ENCODE results near the gene EFNA1. TPM values are rescaled to one million over a fixed set of nuclear protein-coding genes. Genes with fewer than 3 reads are reported as not detected.
"Not testable (repeated sequence)": the region's sequence is repeated elsewhere in the genome, so short reads cannot be mapped to it uniquely, and the experiment has no call there.

EFNA1 gene
- total RNA-seq, 1 experiment from 2014 or later, result 1.0 TPM

DNA sequence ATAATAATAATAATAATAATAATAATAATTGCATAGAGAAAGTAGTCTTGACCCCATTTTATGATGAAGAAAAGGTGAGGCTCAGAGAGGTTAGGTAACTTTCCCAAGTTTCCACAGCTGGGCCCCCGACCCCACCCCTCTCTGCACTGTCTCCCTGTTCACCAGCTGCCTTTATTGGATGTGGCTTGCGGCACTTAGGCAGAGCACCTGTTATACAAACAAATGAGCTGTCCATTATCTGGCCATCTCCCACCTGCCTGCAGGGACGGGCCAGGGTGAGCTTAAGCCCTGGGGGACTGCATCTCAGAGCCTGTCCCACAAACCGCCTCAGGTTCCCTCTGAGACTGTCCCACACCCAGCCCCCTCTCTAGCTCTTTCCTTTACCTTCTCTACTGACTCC is 10.1 kb upstream of the EFNA1 start:
- TF ChIP-seq, protein P1, sequence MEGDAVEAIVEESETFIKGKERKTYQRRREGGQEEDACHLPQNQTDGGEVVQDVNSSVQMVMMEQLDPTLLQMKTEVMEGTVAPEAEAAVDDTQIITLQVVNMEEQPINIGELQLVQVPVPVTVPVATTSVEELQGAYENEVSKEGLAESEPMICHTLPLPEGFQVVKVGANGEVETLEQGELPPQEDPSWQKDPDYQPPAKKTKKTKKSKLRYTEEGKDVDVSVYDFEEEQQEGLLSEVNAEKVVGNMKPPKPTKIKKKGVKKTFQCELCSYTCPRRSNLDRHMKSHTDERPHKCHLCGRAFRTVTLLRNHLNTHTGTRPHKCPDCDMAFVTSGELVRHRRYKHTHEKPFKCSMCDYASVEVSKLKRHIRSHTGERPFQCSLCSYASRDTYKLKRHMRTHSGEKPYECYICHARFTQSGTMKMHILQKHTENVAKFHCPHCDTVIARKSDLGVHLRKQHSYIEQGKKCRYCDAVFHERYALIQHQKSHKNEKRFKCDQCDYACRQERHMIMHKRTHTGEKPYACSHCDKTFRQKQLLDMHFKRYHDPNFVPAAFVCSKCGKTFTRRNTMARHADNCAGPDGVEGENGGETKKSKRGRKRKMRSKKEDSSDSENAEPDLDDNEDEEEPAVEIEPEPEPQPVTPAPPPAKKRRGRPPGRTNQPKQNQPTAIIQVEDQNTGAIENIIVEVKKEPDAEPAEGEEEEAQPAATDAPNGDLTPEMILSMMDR (conservative IDR thresholded peaks at IDR 0.05; ENCODE audit: low read depth, low read length), result no peak
- TF ChIP-seq EZH2 (IDR thresholded peaks at IDR 0.05; ENCODE audit: borderline replicate concordance, low read depth, low read length, poor library complexity, severe bottlenecking), result no peak
- ChIA-PET POLR2A (ENCODE audit: low non-redundant PET) (interaction anchor here (0.7 kb wide), 1 partner anchor 26 kb away, joined by 6 read pairs; no protein-coding TSS in a partner anchor), CTCF (interaction anchor here (0.7 kb wide), 1 partner anchor 39 kb away, joined by 6 read pairs; the partner anchor contains the start of gene EFNA3)
- Histone ChIP-seq H3K27ac (ENCODE audit: low read depth, low read length, poor library complexity, severe bottlenecking) (no peak overlapping the region), H3K27me3 (replicated peaks; ENCODE audit: insufficient read depth, low read depth, low read length, poor library complexity) (no peaks in the 10 kb centered on the region), H3K4me3 (ENCODE audit: low read depth, low read length, poor library complexity, severe bottlenecking) (no peak overlapping the region), H3K36me3 (ENCODE audit: insufficient read depth, low read length, poor library complexity, severe bottlenecking) (no peaks in the 10 kb centered on the region), H3K4me1 (ENCODE audit: insufficient read depth, low read length, poor library complexity, severe bottlenecking) (no peaks in the 10 kb centered on the region), H3K9me3 (ENCODE audit: low read depth, low read length, poor library complexity, severe bottlenecking) (no peaks in the 10 kb centered on the region)
- DNase-seq (ENCODE audit: low spot score), result no peak
- intact Hi-C loops (cut with micrococcal nuclease; ENCODE audit: unreplicated experiment), result no loop called here
- BruUV-seq (replicated peaks), result no TSS peak

GRCh38 chr1:155118090-155118489 is 9.6 kb upstream of the EFNA1 start:
- intact Hi-C loops (cut with micrococcal nuclease; ENCODE audit: unreplicated experiment); DNase-seq (ENCODE audit: low spot score); BruUV-seq (replicated peaks); H3K27me3 ChIP-seq (replicated peaks; ENCODE audit: insufficient read depth, low read depth, low read length, poor library complexity); H3K36me3 ChIP-seq (ENCODE audit: insufficient read depth, low read length, poor library complexity, severe bottlenecking); H3K9me3 ChIP-seq (ENCODE audit: low read depth, low read length, poor library complexity, severe bottlenecking); CTCF ChIA-PET; POLR2A ChIA-PET (ENCODE audit: low non-redundant PET); H3K4me1 ChIP-seq (ENCODE audit: insufficient read depth, low read length, poor library complexity, severe bottlenecking); H3K4me3 ChIP-seq (ENCODE audit: low read depth, low read length, poor library complexity, severe bottlenecking); H3K27ac ChIP-seq (ENCODE audit: low read depth, low read length, poor library complexity, severe bottlenecking): not testable (repeated sequence)

DNA sequence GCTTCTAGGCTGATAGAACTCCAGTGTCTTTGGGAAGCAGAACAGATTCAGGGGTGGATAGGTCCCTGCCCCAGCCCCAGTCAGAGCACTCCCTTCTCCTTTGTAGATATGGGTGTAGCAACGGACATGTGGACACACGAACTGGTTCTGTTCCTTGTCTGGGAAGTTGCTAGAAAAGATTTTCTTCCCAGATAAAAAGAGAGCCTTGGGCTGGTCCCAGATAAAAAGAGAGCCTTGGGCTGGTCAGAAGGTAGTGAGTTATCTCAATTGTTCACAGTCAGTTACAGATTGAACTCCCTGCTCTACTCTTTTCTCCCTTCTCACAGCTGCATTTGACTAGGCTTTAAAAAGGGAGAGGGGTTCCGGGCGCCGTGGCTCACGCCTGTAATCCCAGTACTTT is 7.4 kb upstream of the EFNA1 start:
- Histone ChIP-seq H3K27me3 (replicated peaks; ENCODE audit: insufficient read depth, low read depth, low read length, poor library complexity) (no peaks in the 10 kb centered on the region), H3K9me3 (ENCODE audit: low read depth, low read length, poor library complexity, severe bottlenecking) (no peaks in the 10 kb centered on the region), H3K4me1 (ENCODE audit: insufficient read depth, low read length, poor library complexity, severe bottlenecking) (no peaks in the 10 kb centered on the region), H3K4me3 (ENCODE audit: low read depth, low read length, poor library complexity, severe bottlenecking) (no peak overlapping the region), H3K36me3 (ENCODE audit: insufficient read depth, low read length, poor library complexity, severe bottlenecking) (no peaks in the 10 kb centered on the region), H3K27ac (ENCODE audit: low read depth, low read length, poor library complexity, severe bottlenecking) (no peak overlapping the region)
- no TSS peak for BruUV-seq (replicated peaks)
- CTCF ChIA-PET, result no interaction called here
- no peak for TF ChIP-seq EZH2 (IDR thresholded peaks at IDR 0.05; ENCODE audit: borderline replicate concordance, low read depth, low read length, poor library complexity, severe bottlenecking)
- TF ChIP-seq, protein P1 (conservative IDR thresholded peaks at IDR 0.05; ENCODE audit: low read depth, low read length), result no peak
- DNase-seq (ENCODE audit: low spot score), result no peak
- intact Hi-C loops (cut with micrococcal nuclease; ENCODE audit: unreplicated experiment), result no loop called here
- POLR2A ChIA-PET (ENCODE audit: low non-redundant PET), result no interaction called here

DNA sequence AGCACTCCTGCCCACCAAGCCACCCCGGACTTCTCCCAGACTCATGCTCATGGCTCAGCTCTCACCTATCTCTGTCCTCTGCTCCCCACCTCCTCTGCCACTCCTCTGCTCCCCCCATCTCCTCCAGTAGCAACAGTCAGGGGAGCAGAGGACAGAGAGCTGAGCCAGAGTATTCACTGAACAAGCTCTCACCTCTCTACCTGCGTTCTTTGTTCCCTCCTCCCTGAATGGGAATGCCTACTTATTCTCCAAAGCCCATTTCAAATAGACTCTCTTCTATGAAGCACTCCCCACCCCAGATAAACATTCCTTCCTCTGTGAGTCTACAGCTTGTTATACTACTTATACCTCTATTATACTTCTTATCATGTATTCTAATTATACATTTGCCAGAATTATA is 6.4 kb upstream of the EFNA1 start:
- CTCF ChIA-PET, result no interaction called here
- intact Hi-C loops (cut with micrococcal nuclease; ENCODE audit: unreplicated experiment), result no loop called here
- Histone ChIP-seq H3K9me3 (ENCODE audit: low read depth, low read length, poor library complexity, severe bottlenecking) (no peaks in the 10 kb centered on the region), H3K36me3 (ENCODE audit: insufficient read depth, low read length, poor library complexity, severe bottlenecking) (no peaks in the 10 kb centered on the region), H3K4me3 (ENCODE audit: low read depth, low read length, poor library complexity, severe bottlenecking) (no peak overlapping the region), H3K27me3 (replicated peaks; ENCODE audit: insufficient read depth, low read depth, low read length, poor library complexity) (no peaks in the 10 kb centered on the region), H3K4me1 (ENCODE audit: insufficient read depth, low read length, poor library complexity, severe bottlenecking) (no peaks in the 10 kb centered on the region), H3K27ac (ENCODE audit: low read depth, low read length, poor library complexity, severe bottlenecking) (no peak overlapping the region)
- POLR2A ChIA-PET (ENCODE audit: low non-redundant PET), result no interaction called here
- BruUV-seq (replicated peaks), result no TSS peak
- TF ChIP-seq, protein P1 (conservative IDR thresholded peaks at IDR 0.05; ENCODE audit: low read depth, low read length), result no peak
- TF ChIP-seq EZH2 (IDR thresholded peaks at IDR 0.05; ENCODE audit: borderline replicate concordance, low read depth, low read length, poor library complexity, severe bottlenecking), result no peak
- no peak for DNase-seq (ENCODE audit: low spot score)
